GM19193 (cell line): ENCODE results near the gene BNC1.

ENCODE experiments used
- POLR2A ChIP-seq: IDR thresholded peaks from 4 replicates; pipeline ENCODE4 v1.6.1; 2011; ENCODE audit not compliant: insufficient read depth, insufficient read length; ENCODE audit errors: extremely low read depth

The BNC1 gene

DNA sequence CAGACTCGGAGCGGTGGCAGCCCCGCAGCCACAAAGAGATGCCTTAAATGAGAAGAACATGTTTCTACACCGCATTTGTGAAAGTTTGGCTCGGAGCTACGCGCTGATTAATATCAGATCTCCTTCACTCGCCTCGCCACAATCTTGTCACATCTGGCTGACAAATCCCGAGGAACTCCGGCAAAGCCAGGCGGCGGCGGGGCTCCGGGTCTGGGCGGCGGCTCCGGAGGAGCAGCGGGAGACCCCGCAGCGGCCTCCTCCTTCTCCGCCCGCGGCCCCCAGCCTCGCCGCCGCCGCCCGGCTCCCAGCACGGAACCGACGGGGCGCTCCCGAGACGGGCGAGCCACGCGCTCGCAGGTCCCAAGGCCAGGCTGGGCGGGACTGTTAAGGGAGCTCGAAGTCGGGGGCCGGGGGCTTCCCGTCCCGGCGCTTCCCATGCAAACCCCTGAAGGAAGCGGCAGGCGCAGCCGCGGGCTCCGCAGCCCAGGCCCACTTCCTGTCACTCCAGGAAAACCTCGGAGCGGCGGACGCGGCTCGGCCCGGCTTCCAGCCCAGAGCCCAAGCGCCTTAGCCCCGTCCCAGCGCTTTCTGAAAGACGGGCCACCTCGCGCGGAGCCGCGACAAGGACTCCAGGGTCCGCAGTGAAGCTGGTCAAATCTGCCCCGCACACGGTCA, 1.2 kb downstream of the BNC1 start:
- no peak for TF ChIP-seq POLR2A

DNA sequence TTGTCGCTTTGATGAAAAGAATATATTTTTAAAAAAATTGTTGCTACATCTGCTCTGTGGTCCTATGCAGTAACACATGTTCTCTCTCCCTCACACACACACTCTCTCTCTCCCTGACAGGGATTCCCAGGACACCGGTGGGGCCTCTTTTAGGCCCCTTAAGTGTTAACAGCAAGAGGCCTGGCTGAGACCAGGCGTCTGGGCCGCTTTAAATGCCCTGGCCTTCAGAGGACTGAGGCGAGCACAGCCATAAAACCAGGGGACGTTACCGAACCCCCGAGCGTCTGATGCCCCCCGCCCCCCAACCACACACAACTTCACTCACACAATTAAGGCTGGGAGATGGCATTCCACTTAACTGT, 1.7 kb downstream of the BNC1 start:
- TF ChIP-seq POLR2A: no peak

GRCh38 chr15:83282141-83282540, 2.3 kb downstream of the BNC1 start:
- TF ChIP-seq POLR2A: no peak

DNA sequence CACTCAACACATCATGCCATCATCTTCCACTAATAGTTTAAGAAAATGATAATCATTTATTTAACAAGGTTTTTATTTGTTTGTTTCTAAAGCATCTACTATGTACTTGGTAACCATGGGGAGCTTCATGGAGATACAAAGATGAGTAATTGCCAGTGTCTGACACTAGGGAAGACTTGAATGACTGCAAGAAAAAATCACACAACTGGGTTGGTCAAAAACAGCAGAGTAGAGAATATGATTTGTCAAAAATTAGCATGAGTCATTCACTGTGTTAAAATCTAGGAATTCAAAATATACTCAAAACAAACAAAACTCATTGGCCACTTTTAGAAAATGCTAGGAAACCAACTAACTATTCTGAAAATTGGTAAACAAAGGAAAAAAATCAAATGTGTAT, 6.3 kb downstream of the BNC1 start:
- TF ChIP-seq POLR2A: no peak

- no peak for TF ChIP-seq POLR2A
These were observed 7.8 kb downstream of the BNC1 start for GRCh38 chr15:83276661-83277060.

DNA sequence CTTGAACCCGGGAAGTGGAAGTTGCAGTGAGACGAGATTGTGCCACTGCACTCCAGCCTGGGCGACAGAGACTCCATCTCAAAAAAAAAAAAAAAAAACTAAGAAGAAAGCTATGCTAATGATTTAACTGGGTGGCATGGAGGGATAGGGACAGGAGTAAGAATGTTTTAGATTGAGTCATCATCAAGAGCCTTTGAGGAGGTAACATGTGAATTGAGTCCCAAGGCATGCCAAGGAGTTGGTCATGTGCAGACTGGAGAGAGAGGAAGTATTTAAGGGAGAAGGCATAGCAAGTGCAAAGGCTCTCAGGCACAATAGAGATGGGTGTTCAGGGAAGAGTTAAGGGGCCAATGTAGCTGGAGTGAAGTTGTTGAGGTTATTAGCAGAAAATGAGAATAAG, 9.1 kb downstream of the BNC1 start:
- TF ChIP-seq POLR2A: no peak

- no peak for TF ChIP-seq POLR2A
These were observed 14.3 kb downstream of the BNC1 start for GRCh38 chr15:83270176-83270575.

DNA sequence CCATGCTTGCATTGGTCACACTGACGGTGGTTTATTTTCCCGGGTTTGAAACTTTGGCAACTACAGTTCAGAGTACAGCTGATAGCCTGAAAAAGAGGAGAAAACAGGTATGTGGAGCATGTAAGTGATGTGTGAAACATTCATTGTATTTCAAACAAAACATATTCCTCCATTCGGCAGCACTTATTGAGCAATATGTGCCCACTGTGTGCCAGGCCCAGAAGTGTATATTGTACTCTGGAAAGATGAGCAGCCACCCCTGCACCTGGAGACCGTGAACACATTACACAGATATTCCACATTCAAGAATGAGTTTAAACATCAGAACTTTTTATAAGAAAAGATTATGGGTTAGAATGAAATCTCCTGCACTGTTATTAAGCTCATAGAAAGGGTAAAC, 16.3 kb downstream of the BNC1 start:
- TF ChIP-seq POLR2A: no peak

DNA sequence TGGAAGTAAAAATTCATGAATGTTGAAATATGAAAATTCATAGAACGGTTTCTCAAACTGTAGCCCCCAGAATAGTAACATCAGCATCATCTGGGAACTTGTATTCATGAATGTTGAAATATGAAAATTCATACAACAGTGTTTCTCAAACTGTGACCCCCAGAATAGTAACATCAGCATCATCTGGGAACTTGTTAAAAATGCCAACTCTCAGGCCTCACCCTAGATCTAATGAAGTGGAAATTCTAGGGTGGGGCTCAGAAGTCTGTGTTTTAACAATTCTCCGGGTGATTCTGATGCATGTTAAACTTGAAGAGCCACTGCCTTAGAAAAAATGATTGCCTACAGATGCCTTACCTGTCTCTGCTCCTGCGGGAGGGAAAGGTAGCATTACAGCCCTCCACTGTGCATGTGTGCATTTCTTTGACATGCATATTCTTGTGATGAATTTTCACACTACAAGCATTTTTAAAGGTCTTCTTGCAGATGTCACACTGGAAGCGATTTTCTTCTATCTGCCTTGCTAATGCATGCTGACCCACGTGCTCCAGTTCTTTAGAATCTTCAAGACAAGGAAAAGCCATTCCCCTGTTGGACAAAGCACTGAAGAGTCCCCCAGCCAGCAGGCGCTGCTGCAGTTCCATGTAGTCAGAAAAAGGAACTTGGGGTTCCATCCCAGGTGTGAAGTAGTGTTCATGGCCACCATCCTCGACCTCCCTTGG, 21.7 kb downstream of the BNC1 start:
- no peak for TF ChIP-seq POLR2A

GRCh38 chr15:83250781-83251180, 33.7 kb downstream of the BNC1 start:
- TF ChIP-seq POLR2A: no peak

DNA sequence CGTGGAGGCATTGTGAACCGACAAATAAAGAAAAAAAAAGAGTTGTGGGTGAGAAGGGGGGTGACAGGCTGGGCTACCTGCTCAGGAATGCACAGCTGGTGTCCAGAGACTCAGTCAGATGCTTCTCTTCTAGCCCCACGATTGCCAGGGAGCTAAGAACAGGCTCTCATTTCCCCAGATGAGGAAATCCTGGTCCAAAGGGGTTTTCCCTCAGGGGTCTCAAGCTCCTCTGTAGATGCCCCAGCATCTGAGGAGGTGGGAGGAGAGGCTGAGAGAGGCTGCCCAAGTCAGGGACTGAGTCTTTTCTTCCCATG, 35.5 kb downstream of the BNC1 start:
- TF ChIP-seq POLR2A: no peak

GRCh38 chr15:83248151-83249029, 36.1 kb downstream of the BNC1 start:
- no peak for TF ChIP-seq POLR2A

DNA sequence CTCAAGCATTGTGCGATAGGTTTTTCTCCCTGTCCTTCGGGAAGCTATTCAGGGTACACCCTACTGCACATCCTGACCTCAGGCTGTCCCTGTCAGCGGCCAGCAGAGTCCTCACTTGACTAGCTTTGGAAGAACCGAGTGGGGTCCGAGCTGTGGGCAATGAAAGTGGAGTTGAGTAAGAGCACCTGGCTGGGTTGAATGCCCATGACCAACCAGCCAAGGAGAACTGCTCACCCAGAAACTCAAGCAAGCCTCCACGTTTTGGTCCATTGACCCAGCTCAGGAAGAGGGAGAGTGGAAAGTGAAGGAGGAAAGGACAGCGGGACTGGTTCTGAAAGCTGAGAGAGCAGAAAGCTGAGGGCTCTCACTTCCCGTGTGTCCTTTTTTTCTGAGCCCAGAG, 40.8 kb downstream of the BNC1 start:
- TF ChIP-seq POLR2A: no peak

GRCh38 chr15:83230242-83230641, 54.2 kb downstream of the BNC1 start:
- TF ChIP-seq POLR2A: no peak

DNA sequence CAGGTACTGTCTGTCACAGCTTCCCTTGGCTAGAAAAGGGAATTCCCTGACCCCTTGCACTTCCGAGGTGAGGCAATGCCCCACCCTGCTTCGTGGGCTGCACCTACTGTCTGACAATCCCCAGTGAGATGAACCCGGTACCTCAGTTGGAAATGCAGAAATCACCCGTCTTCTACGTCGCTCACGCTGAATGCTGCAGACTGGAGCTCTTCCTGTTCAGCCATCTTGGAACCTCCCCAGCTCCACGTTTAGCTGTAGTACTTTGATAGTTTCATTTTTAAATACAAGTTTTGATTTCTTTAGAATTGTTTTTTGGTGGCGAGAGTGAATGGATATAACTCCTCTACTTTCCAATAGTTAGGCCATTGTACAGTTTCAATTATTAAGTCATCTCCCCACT, 59.0 kb downstream of the BNC1 start:
- no peak for TF ChIP-seq POLR2A

DNA sequence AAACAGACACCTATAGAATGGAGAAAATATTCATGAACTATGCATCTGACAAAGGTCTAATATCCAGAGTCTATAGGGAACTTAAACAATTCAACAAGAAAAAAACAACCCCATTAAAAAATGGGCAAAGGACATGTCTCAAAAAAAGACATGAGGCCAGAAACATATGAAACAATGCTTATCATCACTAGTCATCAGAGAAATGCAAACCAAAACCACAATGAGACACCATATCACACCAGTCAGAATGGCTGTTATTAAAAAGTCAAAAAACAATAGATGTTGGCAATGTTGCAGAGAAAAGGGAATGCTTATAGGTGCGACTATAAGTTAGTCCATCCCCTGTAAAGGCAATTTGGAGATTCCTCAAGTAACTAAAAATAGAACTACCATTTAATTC, 65.4 kb downstream of the BNC1 start:
- no peak for TF ChIP-seq POLR2A
